ENCODE data around the gene JAZF1.

Gene JAZF1

GRCh38 chr7:28110427-28111012 lies 70.1 kb downstream of the JAZF1 start:
- Histone ChIP-seq H3K79me2 (ENCODE audit: insufficient read depth, low read length) (no peaks in the 10 kb centered on the region), H3K4me2 (ENCODE audit: low read length) (no peak overlapping the region), H3K27me3 (ENCODE audit: insufficient read depth, low read length) (no peaks in the 10 kb centered on the region), H4K20me1 (ENCODE audit: insufficient read depth, low read length) (no peaks in the 10 kb centered on the region), H3K9me2 (ENCODE audit: low read depth, low read length) (no peaks in the 10 kb centered on the region), H3K36me3 (ENCODE audit: insufficient read depth, low read length) (no peaks in the 10 kb centered on the region), H3K4me3 (ENCODE audit: low read depth, low read length, poor library complexity, severe bottlenecking) (no peak overlapping the region), H3K9ac (ENCODE audit: low read length) (no peak overlapping the region), H3F3A (ENCODE audit: insufficient read depth, low read length) (no peaks in the 10 kb centered on the region), H2AFZ (ENCODE audit: low read length) (no peak overlapping the region), H3K27ac (ENCODE audit: low read depth, low read length, poor library complexity, severe bottlenecking) (no peak overlapping the region), H3K4me1 (ENCODE audit: insufficient read depth, low read length, severe bottlenecking) (no peaks in the 10 kb centered on the region), H3K9me3 (ENCODE audit: low read length) (no peaks in the 10 kb centered on the region)
- TF ChIP-seq CTCF (IDR thresholded peaks at IDR 0.05; ENCODE audit: low read length) = no peak
- no peak for TF ChIP-seq EZH2 (IDR thresholded peaks at IDR 0.05; ENCODE audit: borderline replicate concordance, low read length)

- no peaks in the 10 kb centered on the region for H3F3A ChIP-seq (ENCODE audit: insufficient read depth, low read length)
- H3K4me1 ChIP-seq (ENCODE audit: insufficient read depth, low read length, severe bottlenecking) = no peaks in the 10 kb centered on the region
- H3K4me3 ChIP-seq (ENCODE audit: low read depth, low read length, poor library complexity, severe bottlenecking) = no peak overlapping the region
- H3K36me3 ChIP-seq (ENCODE audit: insufficient read depth, low read length) = no peaks in the 10 kb centered on the region
- H3K9me3 ChIP-seq (ENCODE audit: low read length) = no peaks in the 10 kb centered on the region
- H3K9ac ChIP-seq (ENCODE audit: low read length) = no peak overlapping the region
- no peak overlapping the region for H3K4me2 ChIP-seq (ENCODE audit: low read length)
- H3K27me3 ChIP-seq (ENCODE audit: insufficient read depth, low read length) = no peaks in the 10 kb centered on the region
- TF ChIP-seq CTCF (IDR thresholded peaks at IDR 0.05; ENCODE audit: low read length) (no peak), EZH2 (IDR thresholded peaks at IDR 0.05; ENCODE audit: borderline replicate concordance, low read length) (no peak)
- no peaks in the 10 kb centered on the region for H4K20me1 ChIP-seq (ENCODE audit: insufficient read depth, low read length)
- H3K79me2 ChIP-seq (ENCODE audit: insufficient read depth, low read length) = no peaks in the 10 kb centered on the region
- no peak overlapping the region for H2AFZ ChIP-seq (ENCODE audit: low read length)
- H3K27ac ChIP-seq (ENCODE audit: low read depth, low read length, poor library complexity, severe bottlenecking) = no peak overlapping the region
- no peaks in the 10 kb centered on the region for H3K9me2 ChIP-seq (ENCODE audit: low read depth, low read length)
Observed at GRCh38 chr7:28108747-28109146, 71.8 kb downstream of the JAZF1 start.

- Histone ChIP-seq H3K4me2 (ENCODE audit: low read length) (no peak overlapping the region), H3K9me3 (ENCODE audit: low read length) (no peaks in the 10 kb centered on the region), H3K36me3 (ENCODE audit: insufficient read depth, low read length) (no peaks in the 10 kb centered on the region), H3F3A (ENCODE audit: insufficient read depth, low read length) (no peaks in the 10 kb centered on the region), H4K20me1 (ENCODE audit: insufficient read depth, low read length) (no peaks in the 10 kb centered on the region), H3K9ac (ENCODE audit: low read length) (no peak overlapping the region), H3K79me2 (ENCODE audit: insufficient read depth, low read length) (no peaks in the 10 kb centered on the region), H3K4me1 (ENCODE audit: insufficient read depth, low read length, severe bottlenecking) (no peaks in the 10 kb centered on the region), H2AFZ (ENCODE audit: low read length) (no peak overlapping the region), H3K9me2 (ENCODE audit: low read depth, low read length) (no peaks in the 10 kb centered on the region), H3K4me3 (ENCODE audit: low read depth, low read length, poor library complexity, severe bottlenecking) (no peak overlapping the region), H3K27ac (ENCODE audit: low read depth, low read length, poor library complexity, severe bottlenecking) (no peak overlapping the region), H3K27me3 (ENCODE audit: insufficient read depth, low read length) (no peaks in the 10 kb centered on the region)
- TF ChIP-seq CTCF (IDR thresholded peaks at IDR 0.05; ENCODE audit: low read length) (no peak), EZH2 (IDR thresholded peaks at IDR 0.05; ENCODE audit: borderline replicate concordance, low read length) (no peak)
Observed at GRCh38 chr7:28107960-28108359, 72.6 kb downstream of the JAZF1 start.

All from OCI-LY1 (cell line).